Hepatocyte (in vitro differentiated cells): ENCODE results near the gene STAT5B. TPM values are rescaled to one million over a fixed set of nuclear protein-coding genes. Genes with fewer than 3 reads are reported as not detected.
"Not testable (repeated sequence)": the region's sequence is repeated elsewhere in the genome, so short reads cannot be mapped to it uniquely, and the experiment has no call there.

ENCODE experiments used
- DNase-seq: peaks from one replicate; pipeline ENCODE4 v3.0.0-alpha.2; 2016; ENCODE audit warnings: low spot score
- H2AFZ ChIP-seq: fragments of 200-600 bp; sonication (generic); 2 replicates; pipeline ENCODE4 v1.6.0; 2016; ENCODE audit warnings: antibody characterized with exemption, mild to moderate bottlenecking
- H3K27ac ChIP-seq: fragments of 200-600 bp; sonication (generic); 2 replicates; pipeline ENCODE4 v1.5.1; 2016; ENCODE audit warnings: mild to moderate bottlenecking
- H3K27me3 ChIP-seq: fragments of 200-600 bp; sonication (generic); 2 replicates; pipeline ENCODE4 v1.6.1; 2016
- H3K36me3 ChIP-seq: fragments of 200-600 bp; sonication (generic); replicated peaks from 2 replicates; pipeline ENCODE4 v1.5.1; 2016; ENCODE audit warnings: low read depth; ENCODE audit not compliant: insufficient read depth
- H3K4me1 ChIP-seq: fragments of 200-600 bp; sonication (generic); 2 replicates; pipeline ENCODE4 v1.5.1; 2016; ENCODE audit warnings: mild to moderate bottlenecking, moderate library complexity; ENCODE audit not compliant: insufficient read depth
- H3K4me2 ChIP-seq: fragments of 200-600 bp; sonication (generic); 2 replicates; pipeline ENCODE4 v1.6.0; 2016
- H3K4me3 ChIP-seq: fragments of 200-600 bp; sonication (generic); 2 replicates; pipeline ENCODE4 v1.5.1; 2016; ENCODE audit warnings: mild to moderate bottlenecking
- H3K79me2 ChIP-seq: fragments of 200-600 bp; sonication (generic); 2 replicates; pipeline ENCODE4 v1.6.0; 2017; ENCODE audit warnings: mild to moderate bottlenecking
- H3K9me2 ChIP-seq: fragments of 200-600 bp; sonication (generic); replicated peaks from 2 replicates; pipeline ENCODE4 v1.6.0; 2017; ENCODE audit warnings: mild to moderate bottlenecking; ENCODE audit not compliant: insufficient read depth
- H3K9me3 ChIP-seq: fragments of 200-600 bp; sonication (generic); 2 replicates; pipeline ENCODE4 v1.5.1; 2016; ENCODE audit warnings: low read depth, mild to moderate bottlenecking
- H4K20me1 ChIP-seq: fragments of 200-600 bp; sonication (generic); 2 replicates; pipeline ENCODE4 v1.6.0; 2016; ENCODE audit warnings: mild to moderate bottlenecking; ENCODE audit not compliant: insufficient read depth, poor library complexity, severe bottlenecking
- EZH2 ChIP-seq: fragments of 200-600 bp; sonication (generic); IDR thresholded peaks from 2 replicates; pipeline ENCODE4 v1.6.1; 2016; ENCODE audit warnings: antibody characterized with exemption, mild to moderate bottlenecking, borderline replicate concordance
- EZH2phosphoT487 ChIP-seq: fragments of 200-600 bp; sonication (generic); IDR thresholded peaks from one replicate; pipeline ENCODE4 v1.6.1; 2018; ENCODE audit warnings: antibody characterized with exemption, mild to moderate bottlenecking, low read depth, moderate library complexity; ENCODE audit not compliant: unreplicated experiment, severe bottlenecking
- WGBS: methylation state at CpG from one replicate; pipeline ENCODE4 v1.1.6; 2016; ENCODE audit warnings: low lambda C conversion rate; ENCODE audit errors: missing lambda C conversion rate; 5-methylcytosine and 5-hydroxymethylcytosine counted together
- polyA plus RNA-seq: library from polyadenylated mRNA; unstranded; fragments of >200 nt; fragmentation: Nextera tagmentation; extraction: Ambion mirVana; gene quantifications from 2 replicates; pipeline ENCODE4 v1.2.1, GENCODE V29; 2016
- total RNA-seq: library from RNA; depleted of rRNA; stranded (reverse); fragments of >200 nt; gene quantifications from 2 replicates; pipeline ENCODE4 v1.2.3, GENCODE V29; 2014
- TF ChIP-seq, protein P1 (sequence below): fragments of 200-600 bp; sonication (generic); IDR thresholded peaks from 2 replicates; pipeline ENCODE4 v1.5.1; 2016; ENCODE audit warnings: antibody characterized with exemption, mild to moderate bottlenecking; ENCODE audit not compliant: poor library complexity

Gene STAT5B
- total and polyA plus RNA-seq, 2 experiments from 2014 or later: 25.7 to 26.0 TPM

DNA sequence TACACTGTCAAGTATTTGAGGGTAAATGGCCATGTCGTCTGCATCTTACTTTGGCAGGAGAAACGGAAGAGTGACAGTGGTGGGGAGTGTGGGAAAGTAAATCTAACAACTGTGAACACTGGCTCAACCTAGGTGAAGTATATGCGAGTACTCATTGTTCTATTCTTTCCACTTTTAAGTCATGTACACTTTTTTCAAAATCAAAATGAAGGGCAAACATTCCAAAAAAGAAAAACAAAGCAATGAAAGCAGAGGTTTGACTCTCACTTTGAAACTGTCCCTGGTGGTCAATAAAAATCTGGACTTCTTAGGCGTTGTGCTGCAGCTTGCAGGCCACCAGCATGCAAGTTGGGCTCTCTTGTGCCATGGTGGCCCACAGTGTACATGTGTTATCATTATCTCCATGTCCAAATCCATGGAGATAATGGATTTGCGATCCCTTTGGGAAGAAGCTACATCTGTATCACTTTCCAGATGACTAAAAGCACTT, 32.7 kb downstream of the STAT5B start:
- Histone ChIP-seq H3K27ac (no peak overlapping the region), H3K79me2 (peaks cover 68% of the 10 kb centered on the region), H4K20me1 (no peaks in the 10 kb centered on the region), H3K4me3 (no peak overlapping the region), H3K27me3 (no peaks in the 10 kb centered on the region), H3K9me2 (no peaks in the 10 kb centered on the region), H3K4me2 (no peak overlapping the region), H3K4me1 (no peaks in the 10 kb centered on the region), H3K9me3 (peaks cover 3% of the 10 kb centered on the region), H2AFZ (no peak overlapping the region), H3K36me3 (no peaks in the 10 kb centered on the region)
- no peak for DNase-seq
- TF ChIP-seq EZH2 (no peak), EZH2phosphoT487 (no peak)
- WGBS: 81% methylated on average over 5 of the region's 5 CpGs

- DNase-seq: no peak
- Histone ChIP-seq H3K36me3 (no peaks in the 10 kb centered on the region), H2AFZ (no peak overlapping the region), H4K20me1 (no peaks in the 10 kb centered on the region), H3K9me2 (no peaks in the 10 kb centered on the region), H3K4me2 (no peak overlapping the region), H3K4me3 (no peak overlapping the region), H3K79me2 (peaks cover 70% of the 10 kb centered on the region), H3K9me3 (no peaks in the 10 kb centered on the region), H3K27me3 (no peaks in the 10 kb centered on the region), H3K4me1 (no peaks in the 10 kb centered on the region), H3K27ac (no peak overlapping the region)
- TF ChIP-seq EZH2phosphoT487 (no peak), EZH2 (no peak)
- TF ChIP-seq, protein P1, sequence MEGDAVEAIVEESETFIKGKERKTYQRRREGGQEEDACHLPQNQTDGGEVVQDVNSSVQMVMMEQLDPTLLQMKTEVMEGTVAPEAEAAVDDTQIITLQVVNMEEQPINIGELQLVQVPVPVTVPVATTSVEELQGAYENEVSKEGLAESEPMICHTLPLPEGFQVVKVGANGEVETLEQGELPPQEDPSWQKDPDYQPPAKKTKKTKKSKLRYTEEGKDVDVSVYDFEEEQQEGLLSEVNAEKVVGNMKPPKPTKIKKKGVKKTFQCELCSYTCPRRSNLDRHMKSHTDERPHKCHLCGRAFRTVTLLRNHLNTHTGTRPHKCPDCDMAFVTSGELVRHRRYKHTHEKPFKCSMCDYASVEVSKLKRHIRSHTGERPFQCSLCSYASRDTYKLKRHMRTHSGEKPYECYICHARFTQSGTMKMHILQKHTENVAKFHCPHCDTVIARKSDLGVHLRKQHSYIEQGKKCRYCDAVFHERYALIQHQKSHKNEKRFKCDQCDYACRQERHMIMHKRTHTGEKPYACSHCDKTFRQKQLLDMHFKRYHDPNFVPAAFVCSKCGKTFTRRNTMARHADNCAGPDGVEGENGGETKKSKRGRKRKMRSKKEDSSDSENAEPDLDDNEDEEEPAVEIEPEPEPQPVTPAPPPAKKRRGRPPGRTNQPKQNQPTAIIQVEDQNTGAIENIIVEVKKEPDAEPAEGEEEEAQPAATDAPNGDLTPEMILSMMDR: no peak
- 97% methylated on average over 1 of the region's 1 CpG for WGBS
Measured at GRCh38 chr17:42241871-42242270, 34.3 kb downstream of the STAT5B start.

DNA sequence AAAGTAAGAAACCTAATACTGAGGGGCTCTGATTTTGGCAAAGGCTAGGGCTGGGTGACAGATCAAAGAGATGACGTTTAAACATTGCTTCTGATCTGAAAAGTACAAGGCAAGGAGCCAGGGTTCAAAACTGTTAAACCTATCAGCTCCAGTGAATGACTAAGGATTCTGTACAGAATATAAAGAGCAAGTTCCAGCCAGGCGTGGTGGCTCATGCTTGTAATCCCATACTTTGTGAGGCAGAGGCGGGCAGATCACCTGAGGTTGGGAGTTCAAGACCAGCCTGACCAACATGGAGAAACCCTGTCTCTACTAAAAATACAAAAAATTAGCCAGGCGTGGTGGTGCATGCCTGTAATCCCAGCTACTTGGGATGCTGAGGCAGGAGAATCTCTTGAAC, 35.3 kb downstream of the STAT5B start:
- not testable (repeated sequence) for H3K4me2 ChIP-seq, H3K27me3 ChIP-seq, H3K27ac ChIP-seq, H2AFZ ChIP-seq, H3K4me3 ChIP-seq, H3K36me3 ChIP-seq, H3K9me2 ChIP-seq, H3K9me3 ChIP-seq, H4K20me1 ChIP-seq, DNase-seq, H3K4me1 ChIP-seq
- WGBS: 91% methylated on average over 4 of the region's 4 CpGs
- H3K79me2 ChIP-seq: peaks cover 68% of the 10 kb centered on the region

- H4K20me1 ChIP-seq: no peaks in the 10 kb centered on the region
- H2AFZ ChIP-seq: no peak overlapping the region
- 96% methylated on average over 5 of the region's 5 CpGs for WGBS
- DNase-seq: no peak
- TF ChIP-seq EZH2phosphoT487 (no peak), EZH2 (no peak)
- TF ChIP-seq, protein P1: no peak
- no peak overlapping the region for H3K4me2 ChIP-seq
- no peaks in the 10 kb centered on the region for H3K36me3 ChIP-seq
- no peak overlapping the region for H3K4me3 ChIP-seq
- H3K27ac ChIP-seq: no peak overlapping the region
- no peaks in the 10 kb centered on the region for H3K4me1 ChIP-seq
- no peaks in the 10 kb centered on the region for H3K27me3 ChIP-seq
- peaks cover 67% of the 10 kb centered on the region for H3K79me2 ChIP-seq
- no peaks in the 10 kb centered on the region for H3K9me3 ChIP-seq
- H3K9me2 ChIP-seq: no peaks in the 10 kb centered on the region
Measured at GRCh38 chr17:42240201-42240600, 36.0 kb downstream of the STAT5B start.

- WGBS: 94% methylated on average over 7 of the region's 7 CpGs
- H3K4me2 ChIP-seq, H2AFZ ChIP-seq, H3K4me3 ChIP-seq, DNase-seq, H3K27me3 ChIP-seq, H3K9me2 ChIP-seq, H3K9me3 ChIP-seq, H3K36me3 ChIP-seq, H3K4me1 ChIP-seq, H4K20me1 ChIP-seq, H3K27ac ChIP-seq: not testable (repeated sequence)
- H3K79me2 ChIP-seq: peaks cover 72% of the 10 kb centered on the region
Measured at GRCh38 chr17:42239576-42239975, 36.6 kb downstream of the STAT5B start.
